Measurements from ENCODE around the gene GPR173.
A peak's percentile ranks its signal among the peaks of the same experiment; 100 is the strongest.

GPR173 gene

GRCh38 chrX:53071064-53071463 is 22.5 kb downstream of the GPR173 start:
- no peak for DNase-seq

DNA sequence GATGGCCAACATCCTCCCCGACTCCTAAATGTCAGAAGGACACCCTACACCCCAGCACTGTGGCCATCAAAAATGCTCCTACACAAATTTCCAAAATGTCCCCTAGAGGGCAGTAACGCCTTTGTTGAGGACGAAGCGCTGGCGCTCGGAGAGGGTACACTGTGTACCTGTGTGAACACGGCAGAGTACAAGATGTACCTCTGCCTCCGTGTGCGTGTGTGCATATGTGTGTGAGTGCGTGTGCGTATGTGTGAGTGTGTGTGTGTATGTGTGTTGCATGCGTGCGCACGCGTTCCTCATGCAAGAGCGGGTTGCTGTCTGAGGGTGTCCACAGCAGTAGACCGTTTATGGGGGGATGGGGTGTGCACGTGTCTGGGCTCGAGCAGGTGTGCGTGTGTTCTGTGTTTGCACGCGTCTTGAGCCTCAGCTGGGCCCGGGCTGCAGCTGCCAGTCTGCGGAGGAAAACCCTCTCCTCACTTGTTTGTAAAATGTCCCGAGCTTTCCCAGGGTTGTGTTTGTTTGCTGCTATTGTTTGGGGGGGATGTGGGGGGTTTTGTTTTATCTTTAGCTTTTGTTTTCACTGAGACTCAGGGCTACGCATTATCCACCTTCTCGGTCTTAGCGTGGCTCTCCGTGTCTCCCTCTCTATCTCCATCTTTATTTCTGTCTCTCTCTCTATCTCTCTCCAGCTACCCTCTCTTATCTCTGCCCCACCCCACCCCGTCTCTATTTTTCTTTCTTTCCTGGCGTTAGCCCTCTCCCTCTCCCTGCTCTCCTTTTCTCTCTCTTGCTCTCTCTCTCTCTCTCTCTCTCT is 23.2 kb downstream of the GPR173 start:
- peak in 35 of 51 donors; percentile 6 to 61 (median 27) for DNase-seq

DNA sequence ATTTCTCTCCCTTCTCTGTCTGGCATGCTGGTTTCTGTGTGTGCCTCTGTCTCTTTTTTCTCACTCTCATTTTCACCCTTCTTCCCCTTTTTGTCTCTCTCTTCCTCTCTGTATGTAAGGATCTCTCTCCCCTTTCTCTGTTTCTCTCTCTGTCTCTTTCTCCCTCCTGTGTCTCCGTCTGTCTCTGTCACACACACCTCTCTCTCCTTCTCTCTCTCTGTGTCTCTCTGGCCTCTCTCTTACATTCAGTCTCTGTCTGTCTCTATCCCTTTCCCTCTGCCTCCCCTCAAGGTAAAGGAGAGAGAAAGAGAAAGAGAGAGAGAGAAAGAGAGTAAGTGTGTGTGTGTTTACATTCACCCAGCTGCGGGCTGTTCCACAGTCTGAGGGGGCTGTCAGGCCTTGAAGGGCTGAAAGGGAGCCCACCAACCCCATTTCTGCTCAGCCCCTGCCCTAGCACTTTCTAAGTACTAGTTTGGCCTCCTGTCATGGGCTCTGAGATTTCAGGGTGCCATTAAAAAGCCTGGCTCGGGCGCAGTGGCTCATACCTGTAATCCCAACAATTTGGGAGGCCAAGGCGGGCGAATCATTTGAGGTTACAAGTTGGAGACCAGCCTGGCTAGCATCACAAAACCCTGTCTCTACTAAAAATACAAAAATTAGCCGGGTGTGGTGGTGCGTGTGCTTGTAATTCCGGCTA is 24.0 kb downstream of the GPR173 start:
- no peak for DNase-seq

DNA sequence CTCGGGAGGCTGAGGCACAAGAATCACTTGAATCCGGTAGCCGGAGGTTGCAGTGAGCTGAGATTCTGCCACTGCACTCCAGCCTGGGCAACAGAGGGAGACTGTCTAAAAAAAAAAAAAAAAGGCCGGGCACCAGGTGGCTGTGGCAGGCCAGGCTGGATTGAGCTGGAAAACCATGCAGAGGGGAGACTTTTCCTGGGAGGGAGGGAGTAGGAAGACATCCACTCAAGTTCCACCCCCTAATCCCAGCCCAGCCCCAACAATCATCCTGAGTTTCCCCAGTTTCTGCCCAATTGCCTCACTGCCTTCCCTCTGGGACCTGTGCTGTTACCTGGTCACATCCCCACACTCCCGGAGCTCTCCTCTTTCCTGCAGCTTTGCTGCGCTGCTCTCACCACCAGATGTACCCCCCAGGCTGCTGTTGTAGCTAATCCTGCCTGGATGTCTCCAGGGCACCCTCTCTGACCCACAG is 24.6 kb downstream of the GPR173 start:
- DNase-seq = peak in 1 of 51 donors; percentile 3

DNA sequence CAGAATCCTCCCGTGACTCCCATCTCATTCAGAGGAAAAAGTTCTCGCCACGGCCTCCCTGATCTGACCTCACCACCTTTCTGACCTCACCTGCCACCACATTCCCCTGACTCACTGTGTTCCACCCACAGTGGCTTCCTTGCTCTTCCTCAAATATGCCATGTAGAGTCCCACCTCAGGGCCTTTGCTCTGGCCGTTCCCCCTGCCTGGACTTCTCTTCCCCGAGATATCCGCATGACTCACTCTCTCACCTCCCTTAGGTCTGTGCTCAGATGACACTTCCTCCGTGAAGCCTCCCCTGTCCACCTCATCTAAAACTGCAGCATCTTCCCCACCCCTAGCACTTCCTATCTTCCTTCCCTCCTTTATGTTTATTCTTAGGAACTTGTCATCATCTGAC is 26.4 kb downstream of the GPR173 start:
- no peak for DNase-seq

- no peak for DNase-seq
Measured at GRCh38 chrX:53076671-53077070, 28.1 kb downstream of the GPR173 start.

- no peak for DNase-seq
Measured at GRCh38 chrX:53077207-53078197, 28.9 kb downstream of the GPR173 start.

DNA sequence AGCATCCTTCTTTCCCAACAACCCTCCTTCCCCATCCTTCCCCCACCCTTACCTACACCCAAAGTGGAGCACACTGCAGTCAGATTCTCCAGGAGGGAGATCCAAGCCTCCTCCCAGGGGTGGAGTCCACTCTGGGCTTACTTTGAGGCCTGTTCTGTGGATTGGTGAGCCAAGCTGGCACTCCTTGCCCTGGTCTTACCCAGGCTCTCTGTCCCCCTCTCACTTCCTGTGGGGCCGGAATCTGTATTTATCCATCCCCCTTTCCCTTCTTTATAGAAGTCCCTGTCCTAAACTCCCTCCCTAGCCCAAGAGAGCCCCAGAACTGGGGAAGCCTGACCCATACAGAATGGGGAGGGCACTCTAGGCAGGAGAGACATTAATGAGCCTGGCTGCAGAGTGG is 30.4 kb downstream of the GPR173 start:
- DNase-seq = no peak

DNA sequence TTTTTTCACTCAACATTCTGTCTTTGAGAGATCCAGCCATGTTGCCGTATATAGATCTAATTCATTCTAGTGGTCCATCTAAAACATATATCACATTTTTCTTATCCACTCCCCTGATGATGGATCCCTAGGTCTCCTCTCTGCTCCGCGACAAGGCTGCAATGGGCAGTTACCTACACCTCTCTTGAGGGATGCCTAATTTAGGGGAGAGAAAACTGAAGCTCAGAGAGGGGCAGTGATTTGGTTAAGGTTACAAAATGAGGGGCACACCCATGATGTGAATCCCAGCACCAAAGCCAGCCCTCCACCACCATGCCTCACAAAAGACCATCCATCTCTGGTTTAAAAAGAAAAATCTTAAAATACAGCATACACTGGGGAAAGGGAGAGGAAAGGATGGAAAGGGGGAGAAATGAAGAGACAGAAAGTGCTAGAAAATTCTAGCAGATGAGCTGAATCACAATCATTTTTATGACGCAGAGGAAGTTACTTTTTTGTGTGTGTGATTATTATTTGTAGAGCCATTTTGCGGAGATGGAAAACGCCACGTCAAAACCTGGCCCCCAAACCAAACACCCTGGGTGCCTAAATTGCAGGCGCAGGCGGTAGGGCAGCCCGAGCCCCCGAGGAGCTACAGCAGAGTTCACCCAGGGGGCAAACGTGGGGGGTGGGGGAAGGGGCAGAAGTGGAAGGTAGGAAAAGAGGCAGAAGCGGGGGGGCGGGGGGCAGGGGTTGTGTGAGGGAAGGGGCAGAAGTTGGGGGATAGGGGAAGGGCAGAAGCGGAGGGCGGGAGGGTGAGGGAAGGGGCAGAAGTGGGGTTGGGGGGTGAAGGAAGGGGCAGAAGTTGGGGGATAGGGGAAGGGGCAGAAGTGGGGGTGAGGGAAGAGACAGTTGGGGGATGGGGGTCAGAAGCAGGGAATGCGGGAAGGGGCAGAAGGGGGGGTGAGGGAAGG is 32.3 kb downstream of the GPR173 start:
- DNase-seq = peak in 3 of 51 donors; percentile 3 to 50 (median 5)

- peak; percentile 25 to 95 (median 87) for DNase-seq
Measured at GRCh38 chrX:53081925-53082772, 33.6 kb downstream of the GPR173 start, which contains the start of gene TSPYL2. TSPYL2 (plus strand) TSS chrX:53082367; CDS start chrX:53082499, 132 bp downstream.

- DNase-seq = peak in 2 of 51 donors; percentile 11 to 15
Measured at GRCh38 chrX:53082773-53083616, 34.4 kb downstream of the GPR173 start.

GRCh38 chrX:53084043-53084570 is 35.5 kb downstream of the GPR173 start:
- DNase-seq = no peak

- peak in 1 of 51 donors; percentile 2 for DNase-seq
Measured at GRCh38 chrX:53084863-53085262, 36.3 kb downstream of the GPR173 start.

DNA sequence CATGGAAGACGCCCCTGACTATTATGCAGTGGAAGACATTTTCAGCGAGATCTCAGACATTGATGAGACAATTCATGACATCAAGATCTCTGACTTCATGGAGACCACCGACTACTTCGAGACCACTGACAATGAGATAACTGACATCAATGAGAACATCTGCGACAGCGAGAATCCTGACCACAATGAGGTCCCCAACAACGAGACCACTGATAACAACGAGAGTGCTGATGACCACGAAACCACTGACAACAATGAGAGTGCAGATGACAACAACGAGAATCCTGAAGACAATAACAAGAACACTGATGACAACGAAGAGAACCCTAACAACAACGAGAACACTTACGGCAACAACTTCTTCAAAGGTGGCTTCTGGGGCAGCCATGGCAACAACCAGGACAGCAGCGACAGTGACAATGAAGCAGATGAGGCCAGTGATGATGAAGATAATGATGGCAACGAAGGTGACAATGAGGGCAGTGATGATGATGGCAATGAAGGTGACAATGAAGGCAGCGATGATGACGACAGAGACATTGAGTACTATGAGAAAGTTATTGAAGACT is 37.2 kb downstream of the GPR173 start:
- no peak for DNase-seq

GRCh38 chrX:53086464-53086863 is 37.9 kb downstream of the GPR173 start:
- DNase-seq = peak in 18 of 51 donors; percentile 1 to 58 (median 36)

DNA sequence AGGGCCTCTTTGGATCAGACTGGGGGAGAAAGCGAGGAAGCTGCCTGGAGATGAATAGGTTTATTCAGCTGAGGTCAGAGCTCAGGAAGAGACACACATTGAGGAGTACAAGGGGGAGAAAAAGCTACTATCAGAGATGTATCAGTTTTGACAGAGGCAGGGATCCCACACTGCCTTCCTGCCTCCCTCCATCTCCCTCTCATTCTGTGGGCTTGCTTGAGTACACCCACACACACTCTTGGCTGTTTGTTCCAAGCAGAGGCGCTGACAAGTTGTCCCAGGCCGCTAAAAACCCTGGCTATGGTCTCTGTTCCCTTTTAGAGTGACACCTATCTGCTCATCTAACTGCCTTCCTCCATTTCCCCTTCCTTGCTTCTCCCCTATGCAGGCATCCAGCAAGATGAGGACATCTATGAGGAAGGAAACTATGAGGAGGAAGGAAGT is 38.8 kb downstream of the GPR173 start:
- peak in 3 of 51 donors; percentile 9 to 42 (median 12) for DNase-seq

Data from hypothalamus (tissue), 51 donors.